Panc1 (cell line): ENCODE measurements around the gene UBAC1. TPM values are rescaled to one million over a fixed set of nuclear protein-coding genes. Genes with fewer than 3 reads are reported as not detected.

Experiments
- ATAC-seq: fragments of 200-7000 bp; cut with Tn5 transposase; 2 replicates; pipeline ENCODE4 v1.9.1; 2020; ENCODE audit warnings: mild to moderate bottlenecking, moderate library complexity
- BruUV-seq: library from RNA; stranded (reverse); fragments of 400-500 nt; replicated peaks from 2 replicates; lab custom pipeline; 2021; lab: Mats Ljungman, UMichigan
- CTCF ChIA-PET: fragments of 300-600 bp; sonication (Branson Sonifier 250); formaldehyde crosslinking; loops from one replicate; lab custom pipeline; 2022; ENCODE audit warnings: antibody characterized with exemption; lab: Charles Lee
- POLR2A ChIA-PET: fragments of 300-600 bp; sonication (Branson Sonifier 250); formaldehyde crosslinking; loops from one replicate; lab custom pipeline; 2022; ENCODE audit warnings: antibody characterized with exemption; lab: Charles Lee
- DNase-seq: peaks from one replicate; pipeline ENCODE4 v3.0.0-alpha.2; 2010; ENCODE audit warnings: low read depth, low spot score
- H3K27ac ChIP-seq: 2 replicates; pipeline ENCODE4 v1.5.1; 2011; ENCODE audit warnings: mild to moderate bottlenecking, low read length, inconsistent platforms
- H3K27me3 ChIP-seq: fragments of 200-500 bp; sonication (Bioruptor generic); 2 replicates; pipeline ENCODE4 v1.6.0; 2014; ENCODE audit warnings: low read length, inconsistent platforms; ENCODE audit not compliant: control insufficient read depth, insufficient read depth
- H3K36me3 ChIP-seq: fragments of 200-500 bp; sonication (Bioruptor generic); 2 replicates; pipeline ENCODE4 v1.5.1; 2014; ENCODE audit warnings: inconsistent platforms, mild to moderate bottlenecking, low read length, moderate library complexity; ENCODE audit not compliant: control insufficient read depth, insufficient read depth
- H3K4me1 ChIP-seq: 2 replicates; pipeline ENCODE4 v1.5.1; 2011; ENCODE audit warnings: inconsistent platforms, mild to moderate bottlenecking, low read length, moderate library complexity; ENCODE audit not compliant: control insufficient read depth, insufficient read depth
- H3K4me3 ChIP-seq, 2 experiments: 2 replicates each; pipeline ENCODE4 v1.5.1; 2011 to 2012; ENCODE audit warnings: low read depth in 2 of 2, low read length in 2 of 2, mild to moderate bottlenecking in 2 of 2, inconsistent platforms in 1 of 2, moderate library complexity in 1 of 2
- H3K9me3 ChIP-seq: fragments of 200-500 bp; sonication (Bioruptor generic); 2 replicates; pipeline ENCODE4 v1.5.1; 2014; ENCODE audit warnings: low read depth, mild to moderate bottlenecking, inconsistent platforms, low read length, moderate library complexity; ENCODE audit not compliant: control insufficient read depth, insufficient read depth
- CTCF ChIP-seq: fragments of 450-650 bp; IDR thresholded peaks from 2 replicates; pipeline ENCODE4 v1.5.1; 2017; ENCODE audit warnings: mild to moderate bottlenecking
- POLR2AphosphoS5 ChIP-seq: IDR thresholded peaks from 2 replicates; pipeline ENCODE4 v1.6.1; 2012; ENCODE audit warnings: mild to moderate bottlenecking, low read depth, low read length, moderate library complexity
- REST ChIP-seq, 2 experiments: IDR thresholded peaks; 2 replicates each; pipeline ENCODE4 v1.6.1; 2011 to 2012; ENCODE audit warnings: low read depth in 2 of 2, control low read depth in 1 of 2, low read length in 1 of 2, mild to moderate bottlenecking in 1 of 2, moderate library complexity in 1 of 2; ENCODE audit not compliant: insufficient read depth in 1 of 2
- SIN3A ChIP-seq: IDR thresholded peaks from 2 replicates; pipeline ENCODE4 v1.6.1; 2012; ENCODE audit warnings: low read depth, mild to moderate bottlenecking, low read length, moderate library complexity, borderline replicate concordance; ENCODE audit not compliant: insufficient read depth
- TCF7L2 ChIP-seq: IDR thresholded peaks from 2 replicates; pipeline ENCODE4 v1.6.1; 2011; ENCODE audit warnings: mild to moderate bottlenecking, low read depth, low read length, inconsistent platforms
- in situ Hi-C: cut with HindIII; loops from 2 replicates; pipeline ENCODE4 v1.10.0; 2016; ENCODE audit warnings: low sequenced_read_pairs, low pct_unique_long_range_greater_than_20kb
- intact Hi-C: fragments of 100-400 bp; cut with micrococcal nuclease; formaldehyde crosslinking; loops from one replicate; pipeline ENCODE4 v1.10.0; 2022; ENCODE audit not compliant: unreplicated experiment
- total RNA-seq: library from RNA; stranded (reverse); gene quantifications from one replicate; pipeline ENCODE4 v1.2.1, GENCODE V29; 2021; ENCODE audit not compliant: unreplicated experiment

Gene UBAC1
- total RNA-seq, 1 experiment from 2014 or later: 38.0 TPM

GRCh38 chr9:136007276-136007933, 46.2 kb upstream of the UBAC1 start:
- ATAC-seq: no peak
- in situ Hi-C loops: no loop called here
- TF ChIP-seq REST (IDR thresholded peaks at IDR 0.05; ENCODE audit: insufficient read depth in 1 of 2, low read depth in 2 of 2, low read length in 1 of 2) (no peak), SIN3A (no peak), TCF7L2 (no peak)
- H3K9me3 ChIP-seq: no peaks in the 10 kb centered on the region
- H3K4me1 ChIP-seq: peaks cover 28% of the 10 kb centered on the region
- ChIA-PET POLR2A (no interaction called here), CTCF (no interaction called here)
- H3K27me3 ChIP-seq: no peaks in the 10 kb centered on the region
- no peak overlapping the region for H3K4me3 ChIP-seq
- no peak for DNase-seq
- no peak overlapping the region; the same call in 1 of the 2 replicates for H3K27ac ChIP-seq
- BruUV-seq: no TSS peak
- H3K36me3 ChIP-seq: no peaks in the 10 kb centered on the region
- intact Hi-C loops: no loop called here

- ATAC-seq (no peak), DNase-seq (no peak)
- Histone ChIP-seq H3K27ac (no peak overlapping the region), H3K4me3 (no peak overlapping the region), H3K9me3 (no peaks in the 10 kb centered on the region), H3K27me3 (no peaks in the 10 kb centered on the region), H3K4me1 (peaks cover 28% of the 10 kb centered on the region), H3K36me3 (no peaks in the 10 kb centered on the region)
- POLR2A ChIA-PET: no interaction called here
- TF ChIP-seq REST (IDR thresholded peaks at IDR 0.05; ENCODE audit: insufficient read depth in 1 of 2, low read depth in 2 of 2, low read length in 1 of 2) (no peak), SIN3A (no peak), TCF7L2 (no peak), CTCF (no peak), POLR2AphosphoS5 (no peak)
- no TSS peak for BruUV-seq
- in situ Hi-C loops: no loop called here
- CTCF ChIA-PET: no interaction called here
- intact Hi-C loops: no loop called here
Observed at GRCh38 chr9:136006169-136006568, 45.0 kb upstream of the UBAC1 start.
